ENCODE results near the gene C19orf73. TPM values are rescaled to one million over a fixed set of nuclear protein-coding genes. Genes with fewer than 3 reads are reported as not detected.

Gene C19orf73
- total RNA-seq, 1 donor from 2014 or later, result 0.94 TPM

- no peak for TF ChIP-seq CTCF (IDR thresholded peaks at IDR 0.05; ENCODE audit: unreplicated experiment)
- Mint-ChIP-seq H3K9me3 (no peaks in the 10 kb centered on the region), H3K27ac (no peak overlapping the region), H3K4me3 (no peak overlapping the region), H3K4me1 (no peaks in the 10 kb centered on the region), H3K36me3 (peaks cover 38% of the 10 kb centered on the region), H3K27me3 (ENCODE audit: low read depth) (no peaks in the 10 kb centered on the region)
- no peak for DNase-seq (ENCODE audit: low spot score in 2 of 2, unreplicated experiment in 2 of 2)
These were observed 16.6 kb downstream of the C19orf73 start for GRCh38 chr19:49102303-49102702.

- H3K4me3 Mint-ChIP-seq, result no peak overlapping the region
- peaks cover 32% of the 10 kb centered on the region for H3K36me3 Mint-ChIP-seq
- H3K4me1 Mint-ChIP-seq, result no peaks in the 10 kb centered on the region
- DNase-seq (ENCODE audit: low spot score in 2 of 2, unreplicated experiment in 2 of 2), result no peak
- H3K9me3 Mint-ChIP-seq, result no peaks in the 10 kb centered on the region
- TF ChIP-seq CTCF (IDR thresholded peaks at IDR 0.05; ENCODE audit: unreplicated experiment), result no peak
- no peaks in the 10 kb centered on the region for H3K27me3 Mint-ChIP-seq (ENCODE audit: low read depth)
- no peak overlapping the region for H3K27ac Mint-ChIP-seq
These were observed 17.8 kb downstream of the C19orf73 start for GRCh38 chr19:49101160-49101559.

DNA sequence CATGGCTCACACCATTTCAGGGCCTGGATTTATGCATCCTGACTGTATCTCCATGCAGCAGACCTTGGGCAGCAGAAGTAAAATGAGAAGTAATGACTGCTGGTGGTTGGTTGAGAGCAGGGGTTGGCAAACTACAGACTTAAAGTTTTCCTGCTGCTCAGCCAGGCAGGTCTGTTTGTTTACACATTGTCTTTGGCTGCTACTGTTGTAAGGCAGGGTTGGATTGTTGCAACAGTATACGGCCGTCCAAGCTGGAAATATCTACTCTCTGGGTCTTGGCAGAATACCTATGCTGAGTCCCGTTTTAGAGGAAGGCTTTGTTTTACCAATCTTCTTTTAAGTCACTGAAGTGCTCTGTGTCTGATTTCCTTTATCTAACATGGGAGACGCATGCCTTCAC is 20.1 kb downstream of the C19orf73 start:
- Mint-ChIP-seq H3K9me3 (no peaks in the 10 kb centered on the region), H3K27me3 (ENCODE audit: low read depth) (no peaks in the 10 kb centered on the region), H3K36me3 (peaks cover 25% of the 10 kb centered on the region), H3K4me3 (no peak overlapping the region), H3K27ac (no peak overlapping the region), H3K4me1 (no peaks in the 10 kb centered on the region)
- DNase-seq (ENCODE audit: low spot score in 2 of 2, unreplicated experiment in 2 of 2), result no peak
- TF ChIP-seq CTCF (IDR thresholded peaks at IDR 0.05; ENCODE audit: unreplicated experiment), result no peak

DNA sequence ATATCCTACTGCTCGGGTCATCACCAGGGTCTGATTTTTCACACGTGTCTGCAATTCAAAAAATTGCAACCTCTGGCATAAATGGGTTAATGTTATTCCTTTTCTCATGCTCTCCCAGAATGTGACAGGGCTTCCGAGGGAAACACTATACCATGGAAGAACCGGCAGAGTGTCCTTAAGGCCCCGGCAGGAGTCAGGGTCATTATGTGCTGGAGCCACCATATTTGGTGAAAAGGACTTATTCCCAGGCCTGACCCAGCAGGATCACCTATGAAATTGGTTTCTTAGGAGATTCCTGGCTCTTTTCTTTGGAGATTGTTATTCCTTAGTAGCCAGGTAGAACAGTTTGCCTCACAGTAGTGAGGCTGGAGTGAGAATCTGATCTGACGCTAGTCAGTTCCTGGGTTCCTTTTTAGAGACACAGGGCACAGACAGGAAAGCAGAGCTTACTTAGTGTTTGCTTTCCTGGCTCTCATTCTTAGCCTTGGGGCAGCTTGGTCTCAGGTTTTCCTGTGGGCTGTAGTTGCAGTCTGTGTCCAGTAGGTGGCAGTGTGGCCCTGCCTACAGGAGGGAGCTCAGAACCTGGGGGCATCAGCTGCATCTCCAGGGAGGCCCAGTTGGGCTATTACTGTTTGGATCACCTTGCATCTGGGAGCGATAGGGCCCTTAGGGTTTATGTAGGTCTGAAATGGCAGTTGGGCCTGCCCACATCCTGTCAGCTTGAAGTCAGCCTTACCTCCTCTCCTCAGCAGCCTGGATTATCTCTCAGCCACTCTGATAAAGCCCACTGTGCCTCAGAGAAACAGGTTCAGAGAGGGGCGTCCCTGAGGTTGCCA is 21.3 kb downstream of the C19orf73 start:
- peak in 1 of 2 experiments; percentile 79 for DNase-seq (ENCODE audit: low spot score in 2 of 2, unreplicated experiment in 2 of 2)
- no peaks in the 10 kb centered on the region for H3K27me3 Mint-ChIP-seq (ENCODE audit: low read depth)
- no peaks in the 10 kb centered on the region for H3K9me3 Mint-ChIP-seq
- H3K4me3 Mint-ChIP-seq, result no peak overlapping the region
- H3K27ac Mint-ChIP-seq, result no peak overlapping the region
- peaks cover 28% of the 10 kb centered on the region for H3K36me3 Mint-ChIP-seq
- no peaks in the 10 kb centered on the region for H3K4me1 Mint-ChIP-seq
- TF ChIP-seq CTCF (IDR thresholded peaks at IDR 0.05; ENCODE audit: unreplicated experiment), result peak; percentile 98

- Mint-ChIP-seq H3K27ac (no peak overlapping the region), H3K4me1 (no peaks in the 10 kb centered on the region), H3K27me3 (ENCODE audit: low read depth) (no peaks in the 10 kb centered on the region), H3K4me3 (no peak overlapping the region), H3K36me3 (peaks cover 28% of the 10 kb centered on the region), H3K9me3 (no peaks in the 10 kb centered on the region)
- DNase-seq (ENCODE audit: low spot score in 2 of 2, unreplicated experiment in 2 of 2), result no peak
- TF ChIP-seq CTCF (IDR thresholded peaks at IDR 0.05; ENCODE audit: unreplicated experiment), result no peak
These were observed 24.1 kb downstream of the C19orf73 start for GRCh38 chr19:49094505-49095482.

All from mesothelial cell of epicardium (in vitro differentiated cells).